ENCODE results near the gene IL10RA. TPM values are rescaled to one million over a fixed set of nuclear protein-coding genes. Genes with fewer than 3 reads are reported as not detected.

Gene IL10RA
- total RNA-seq, 1 experiment from 2014 or later: not detected

DNA sequence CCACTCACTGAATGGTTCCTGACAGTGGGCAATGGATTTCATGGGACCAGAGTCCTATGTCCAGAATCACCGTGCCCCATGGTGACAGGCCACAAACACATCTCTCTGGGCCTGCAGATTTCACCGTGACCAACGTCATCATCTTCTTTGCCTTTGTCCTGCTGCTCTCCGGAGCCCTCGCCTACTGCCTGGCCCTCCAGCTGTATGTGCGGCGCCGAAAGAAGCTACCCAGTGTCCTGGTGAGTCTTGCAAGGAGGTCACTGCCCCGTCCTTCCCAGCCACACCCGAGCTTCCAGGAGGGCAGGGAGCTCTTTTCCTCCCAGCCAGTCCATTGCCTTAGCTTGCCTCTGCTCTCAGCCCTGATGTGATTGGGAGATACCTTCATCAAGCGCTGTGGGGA lies 9.3 kb downstream of the IL10RA start:
- H4K20me1 ChIP-seq (ENCODE audit: low read length): no peaks in the 10 kb centered on the region
- no peaks in the 10 kb centered on the region for H3K9me3 ChIP-seq (ENCODE audit: low read length)
- no peaks in the 10 kb centered on the region for H3K9me2 ChIP-seq (replicated peaks; ENCODE audit: low read length)
- H3K4me2 ChIP-seq (ENCODE audit: low read length): no peak overlapping the region
- no peak overlapping the region for H3K4me3 ChIP-seq (ENCODE audit: low read length)
- no peak overlapping the region for H2AFZ ChIP-seq (ENCODE audit: low read length)
- H3K79me2 ChIP-seq (ENCODE audit: low read length): no peaks in the 10 kb centered on the region
- ChIA-PET CTCF (no interaction called here), POLR2A (ENCODE audit: unreplicated experiment) (no interaction called here)
- H3K27me3 ChIP-seq (ENCODE audit: low read length): peaks cover 55% of the 10 kb centered on the region
- H3K27ac ChIP-seq (ENCODE audit: low read length): no peak overlapping the region
- DNase-seq: no peak
- ATAC-seq: no peak
- no peaks in the 10 kb centered on the region for H3K4me1 ChIP-seq (ENCODE audit: insufficient read depth, low read length)
- no peaks in the 10 kb centered on the region for H3K36me3 ChIP-seq (ENCODE audit: low read depth, low read length)
- TF ChIP-seq, protein P1, sequence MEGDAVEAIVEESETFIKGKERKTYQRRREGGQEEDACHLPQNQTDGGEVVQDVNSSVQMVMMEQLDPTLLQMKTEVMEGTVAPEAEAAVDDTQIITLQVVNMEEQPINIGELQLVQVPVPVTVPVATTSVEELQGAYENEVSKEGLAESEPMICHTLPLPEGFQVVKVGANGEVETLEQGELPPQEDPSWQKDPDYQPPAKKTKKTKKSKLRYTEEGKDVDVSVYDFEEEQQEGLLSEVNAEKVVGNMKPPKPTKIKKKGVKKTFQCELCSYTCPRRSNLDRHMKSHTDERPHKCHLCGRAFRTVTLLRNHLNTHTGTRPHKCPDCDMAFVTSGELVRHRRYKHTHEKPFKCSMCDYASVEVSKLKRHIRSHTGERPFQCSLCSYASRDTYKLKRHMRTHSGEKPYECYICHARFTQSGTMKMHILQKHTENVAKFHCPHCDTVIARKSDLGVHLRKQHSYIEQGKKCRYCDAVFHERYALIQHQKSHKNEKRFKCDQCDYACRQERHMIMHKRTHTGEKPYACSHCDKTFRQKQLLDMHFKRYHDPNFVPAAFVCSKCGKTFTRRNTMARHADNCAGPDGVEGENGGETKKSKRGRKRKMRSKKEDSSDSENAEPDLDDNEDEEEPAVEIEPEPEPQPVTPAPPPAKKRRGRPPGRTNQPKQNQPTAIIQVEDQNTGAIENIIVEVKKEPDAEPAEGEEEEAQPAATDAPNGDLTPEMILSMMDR (conservative IDR thresholded peaks at IDR 0.05; ENCODE audit: low read depth, low read length): no peak
- TF ChIP-seq EZH2 (IDR thresholded peaks at IDR 0.05; ENCODE audit: low read length, unreplicated experiment): no peak
- no peaks in the 10 kb centered on the region for H3F3A ChIP-seq (ENCODE audit: low read length, unreplicated experiment)
- no peak overlapping the region for H3K9ac ChIP-seq (ENCODE audit: low read length)
- intact Hi-C loops (cut with micrococcal nuclease): no loop called here
- no TSS peak for BruUV-seq (replicated peaks)

DNA sequence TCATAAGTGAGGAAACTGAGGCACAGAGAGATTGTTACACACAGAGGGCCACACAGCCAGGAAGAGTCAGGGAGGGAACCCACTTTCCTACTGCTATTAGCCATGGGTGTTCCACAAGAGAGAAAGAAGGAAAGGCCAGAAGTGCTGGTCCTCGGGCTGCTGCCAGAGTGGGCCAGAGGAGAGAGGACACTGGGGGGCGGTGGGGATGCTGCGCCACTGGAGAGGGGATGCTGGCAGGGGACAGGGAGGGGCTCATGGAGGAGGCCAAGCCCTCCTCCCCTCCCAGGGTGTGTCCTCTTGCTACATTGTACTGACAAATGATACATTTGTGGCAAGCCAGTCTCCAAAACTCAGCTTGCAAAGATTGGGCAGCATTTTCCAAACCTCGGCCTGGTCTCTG lies 9.9 kb downstream of the IL10RA start:
- Histone ChIP-seq H3K4me3 (ENCODE audit: low read length) (no peak overlapping the region), H4K20me1 (ENCODE audit: low read length) (no peaks in the 10 kb centered on the region), H3K9me3 (ENCODE audit: low read length) (no peaks in the 10 kb centered on the region), H3K9ac (ENCODE audit: low read length) (no peak overlapping the region), H2AFZ (ENCODE audit: low read length) (no peak overlapping the region), H3K4me2 (ENCODE audit: low read length) (no peak overlapping the region), H3K79me2 (ENCODE audit: low read length) (no peaks in the 10 kb centered on the region), H3F3A (ENCODE audit: low read length, unreplicated experiment) (no peaks in the 10 kb centered on the region), H3K4me1 (ENCODE audit: insufficient read depth, low read length) (no peaks in the 10 kb centered on the region), H3K9me2 (replicated peaks; ENCODE audit: low read length) (no peaks in the 10 kb centered on the region), H3K27me3 (ENCODE audit: low read length) (peaks cover 50% of the 10 kb centered on the region), H3K27ac (ENCODE audit: low read length) (no peak overlapping the region), H3K36me3 (ENCODE audit: low read depth, low read length) (no peaks in the 10 kb centered on the region)
- intact Hi-C loops (cut with micrococcal nuclease): no loop called here
- no peak for DNase-seq
- POLR2A ChIA-PET (ENCODE audit: unreplicated experiment): no interaction called here
- TF ChIP-seq, protein P1 (conservative IDR thresholded peaks at IDR 0.05; ENCODE audit: low read depth, low read length): no peak
- no peak for TF ChIP-seq EZH2 (IDR thresholded peaks at IDR 0.05; ENCODE audit: low read length, unreplicated experiment)
- no peak for TF ChIP-seq EZH2phosphoT487 (IDR thresholded peaks at IDR 0.05; ENCODE audit: borderline replicate concordance, low read length)
- CTCF ChIA-PET: no interaction called here
- ATAC-seq: no peak
- BruUV-seq (replicated peaks): no TSS peak

DNA sequence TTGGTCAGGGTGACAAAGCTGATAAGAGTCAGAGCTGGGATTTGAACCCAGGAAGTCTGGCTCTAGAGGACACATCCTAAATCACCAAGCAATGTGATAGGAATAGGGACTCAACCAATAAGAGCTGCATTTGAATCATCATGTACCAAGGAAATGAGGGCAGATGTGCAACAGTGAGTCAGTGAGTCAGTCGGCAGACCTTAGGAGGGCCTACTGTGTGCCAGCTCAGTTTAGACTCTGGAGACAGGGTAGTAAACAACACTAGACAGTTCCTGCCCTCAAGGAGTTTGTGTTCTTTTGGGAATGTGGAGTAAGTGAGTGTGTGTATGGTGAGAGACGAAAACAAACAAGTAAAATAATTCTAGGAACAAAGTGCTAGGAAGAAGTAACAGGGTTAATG lies 11.2 kb downstream of the IL10RA start:
- no peak for ATAC-seq
- no peak for DNase-seq
- Histone ChIP-seq H3K4me2 (ENCODE audit: low read length) (no peak overlapping the region), H3K79me2 (ENCODE audit: low read length) (no peaks in the 10 kb centered on the region), H3F3A (ENCODE audit: low read length, unreplicated experiment) (no peaks in the 10 kb centered on the region), H3K4me3 (ENCODE audit: low read length) (no peak overlapping the region), H4K20me1 (ENCODE audit: low read length) (no peaks in the 10 kb centered on the region), H3K9ac (ENCODE audit: low read length) (no peak overlapping the region), H3K36me3 (ENCODE audit: low read depth, low read length) (no peaks in the 10 kb centered on the region), H3K27ac (ENCODE audit: low read length) (no peak overlapping the region), H2AFZ (ENCODE audit: low read length) (no peak overlapping the region), H3K9me3 (ENCODE audit: low read length) (no peaks in the 10 kb centered on the region), H3K9me2 (replicated peaks; ENCODE audit: low read length) (no peaks in the 10 kb centered on the region), H3K27me3 (ENCODE audit: low read length) (peaks cover 48% of the 10 kb centered on the region), H3K4me1 (ENCODE audit: insufficient read depth, low read length) (no peaks in the 10 kb centered on the region)
- ChIA-PET CTCF (no interaction called here), POLR2A (ENCODE audit: unreplicated experiment) (no interaction called here)
- TF ChIP-seq, protein P1 (conservative IDR thresholded peaks at IDR 0.05; ENCODE audit: low read depth, low read length): no peak
- TF ChIP-seq EZH2 (IDR thresholded peaks at IDR 0.05; ENCODE audit: low read length, unreplicated experiment) (no peak), EZH2phosphoT487 (IDR thresholded peaks at IDR 0.05; ENCODE audit: borderline replicate concordance, low read length) (no peak)
- BruUV-seq (replicated peaks): no TSS peak
- intact Hi-C loops (cut with micrococcal nuclease): no loop called here
